Stimulated activated CD4-positive, alpha-beta T cell treated with anti-CD3 and anti-CD28 coated beads, Interleukin-4, amount 100 ng/mL, for 48 hours (primary cell): ENCODE data around the gene GFI1B.
"Not testable (repeated sequence)": the region's sequence is repeated elsewhere in the genome, so short reads cannot be mapped to it uniquely, and the experiment has no call there.

ENCODE experiments used
- DNase-seq, 2 donors: peaks; one replicate each; pipeline ENCODE4 v3.0.0-alpha.2; 2020; ENCODE audit warnings: low read depth in 2 of 2

GFI1B gene

GRCh38 chr9:132991351-132992300, 13.1 kb downstream of the GFI1B start:
- no peak for DNase-seq

GRCh38 chr9:132993511-132993939, 15.0 kb downstream of the GFI1B start:
- no peak for DNase-seq

GRCh38 chr9:132994410-132995120, 16.1 kb downstream of the GFI1B start:
- DNase-seq, result no peak

- no peak for DNase-seq
These were observed 16.6 kb downstream of the GFI1B start for GRCh38 chr9:132995121-132995420.

- no peak for DNase-seq
These were observed 17.4 kb downstream of the GFI1B start for GRCh38 chr9:132995879-132996278.

GRCh38 chr9:132996526-132996925, 18.0 kb downstream of the GFI1B start:
- DNase-seq, result no peak

GRCh38 chr9:132997591-132997990, 19.1 kb downstream of the GFI1B start:
- no peak for DNase-seq

GRCh38 chr9:132998221-132998620, 19.7 kb downstream of the GFI1B start:
- not testable (repeated sequence) for DNase-seq

GRCh38 chr9:132998831-132999635, 20.5 kb downstream of the GFI1B start:
- no peak for DNase-seq

GRCh38 chr9:133002147-133003070, 23.9 kb downstream of the GFI1B start:
- DNase-seq, result no peak

- no peak for DNase-seq
These were observed 24.6 kb downstream of the GFI1B start for GRCh38 chr9:133003071-133003461.

GRCh38 chr9:133003671-133004090, 25.2 kb downstream of the GFI1B start:
- no peak for DNase-seq

GRCh38 chr9:133004091-133004998, 25.9 kb downstream of the GFI1B start:
- no peak for DNase-seq

- no peak for DNase-seq
These were observed 26.7 kb downstream of the GFI1B start for GRCh38 chr9:133004999-133005760.

GRCh38 chr9:133005957-133006356, 27.5 kb downstream of the GFI1B start:
- DNase-seq, result no peak

- no peak for DNase-seq
These were observed 28.3 kb downstream of the GFI1B start for GRCh38 chr9:133006731-133007352.

- DNase-seq, result no peak
These were observed 29.9 kb downstream of the GFI1B start for GRCh38 chr9:133008406-133008805.

- no peak for DNase-seq
These were observed 30.3 kb downstream of the GFI1B start for GRCh38 chr9:133008824-133009223.
